Parathyroid adenoma (tissue), 2 donors: Measurements from ENCODE around the gene GAS6.

Source experiments
- H2AFZ ChIP-seq: fragments of 300-600 bp; sonication (generic); one replicate; pipeline ENCODE4 v1.7.0; 2017; ENCODE audit warnings: antibody characterized with exemption, mild to moderate bottlenecking
- H3K27ac ChIP-seq: fragments of 300-600 bp; sonication (generic); one replicate; pipeline ENCODE4 v1.7.0; 2017
- H3K27me3 ChIP-seq: fragments of 300-600 bp; sonication (generic); one replicate; pipeline ENCODE4 v1.7.0; 2017; ENCODE audit warnings: low read length; ENCODE audit not compliant: control insufficient read depth, insufficient read depth
- H3K36me3 ChIP-seq: fragments of 300-600 bp; sonication (generic); one replicate; pipeline ENCODE4 v1.7.0; 2017; ENCODE audit warnings: low read length; ENCODE audit not compliant: control insufficient read depth, insufficient read depth
- H3K4me1 ChIP-seq: fragments of 300-600 bp; sonication (generic); one replicate; pipeline ENCODE4 v1.7.0; 2017; ENCODE audit warnings: control low read depth
- H3K4me2 ChIP-seq: fragments of 300-600 bp; sonication (generic); one replicate; pipeline ENCODE4 v1.7.0; 2017; ENCODE audit warnings: low read length
- H3K4me3 ChIP-seq: fragments of 300-600 bp; sonication (generic); one replicate; pipeline ENCODE4 v1.7.0; 2017; ENCODE audit warnings: low read depth, low read length
- H3K79me2 ChIP-seq: fragments of 300-600 bp; sonication (generic); one replicate; pipeline ENCODE4 v1.7.0; 2017; ENCODE audit warnings: control low read depth
- H3K9ac ChIP-seq: fragments of 300-600 bp; sonication (generic); one replicate; pipeline ENCODE4 v1.7.0; 2017; ENCODE audit warnings: mild to moderate bottlenecking
- H3K9me3 ChIP-seq: fragments of 300-600 bp; sonication (generic); one replicate; pipeline ENCODE4 v1.7.0; 2017; ENCODE audit warnings: low read length; ENCODE audit not compliant: control insufficient read depth
- CTCF ChIP-seq: fragments of 300-600 bp; sonication (generic); IDR thresholded peaks from one replicate; pipeline ENCODE4 v1.7.0; 2017; ENCODE audit warnings: antibody characterized with exemption, mild to moderate bottlenecking
- donor health status: primary hyperparathyroidism.

GAS6 gene

DNA sequence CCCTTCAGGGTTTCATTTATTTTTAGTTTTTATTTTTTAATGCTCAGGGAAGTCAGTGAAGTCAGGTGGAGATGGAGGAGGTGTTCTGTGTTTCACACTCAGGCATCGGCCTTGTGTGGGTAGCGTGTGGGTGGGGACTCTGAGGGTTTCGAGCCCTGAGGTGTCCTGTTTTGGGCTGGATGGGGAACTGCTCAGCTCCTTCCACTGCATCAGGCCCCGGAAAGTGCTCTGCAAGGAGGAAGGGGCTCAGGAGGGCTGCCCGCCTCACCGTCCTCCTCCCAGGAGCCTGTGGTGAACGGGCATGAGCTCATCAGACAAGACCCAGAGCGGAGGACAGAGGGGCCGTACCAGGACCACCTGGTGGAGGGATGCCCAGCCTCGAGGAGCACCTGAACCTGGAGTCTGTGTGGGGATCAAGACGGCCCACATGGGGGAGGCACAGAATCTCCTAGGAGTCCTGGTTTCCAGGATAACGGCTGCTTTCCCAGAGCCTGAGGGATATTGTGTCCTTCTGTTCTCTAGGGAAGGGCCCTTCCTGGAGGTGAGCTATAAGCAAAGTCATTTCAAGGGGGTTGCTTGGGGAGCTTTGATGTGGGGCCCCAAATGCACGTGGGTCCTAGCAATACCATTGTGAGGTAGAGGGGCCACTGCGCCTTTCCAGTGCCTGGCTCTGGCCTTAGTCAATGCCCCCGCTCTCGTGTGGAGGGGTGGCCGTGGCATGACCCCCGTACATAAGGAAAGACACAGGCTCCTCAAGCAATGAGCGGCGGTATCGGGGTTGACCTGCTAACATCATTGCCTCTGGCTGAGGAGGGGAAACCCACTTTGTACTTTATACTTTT lies 13.5 kb upstream of the GAS6 start:
- Histone ChIP-seq H3K27ac (no peak overlapping the region), H3K4me1 (no peaks in the 10 kb centered on the region), H3K79me2 (no peaks in the 10 kb centered on the region), H3K36me3 (no peaks in the 10 kb centered on the region), H2AFZ (no peak overlapping the region), H3K27me3 (no peaks in the 10 kb centered on the region), H3K9me3 (no peaks in the 10 kb centered on the region), H3K4me2 (no peak overlapping the region), H3K9ac (no peak overlapping the region), H3K4me3 (no peak overlapping the region)
- no peak for TF ChIP-seq CTCF

DNA sequence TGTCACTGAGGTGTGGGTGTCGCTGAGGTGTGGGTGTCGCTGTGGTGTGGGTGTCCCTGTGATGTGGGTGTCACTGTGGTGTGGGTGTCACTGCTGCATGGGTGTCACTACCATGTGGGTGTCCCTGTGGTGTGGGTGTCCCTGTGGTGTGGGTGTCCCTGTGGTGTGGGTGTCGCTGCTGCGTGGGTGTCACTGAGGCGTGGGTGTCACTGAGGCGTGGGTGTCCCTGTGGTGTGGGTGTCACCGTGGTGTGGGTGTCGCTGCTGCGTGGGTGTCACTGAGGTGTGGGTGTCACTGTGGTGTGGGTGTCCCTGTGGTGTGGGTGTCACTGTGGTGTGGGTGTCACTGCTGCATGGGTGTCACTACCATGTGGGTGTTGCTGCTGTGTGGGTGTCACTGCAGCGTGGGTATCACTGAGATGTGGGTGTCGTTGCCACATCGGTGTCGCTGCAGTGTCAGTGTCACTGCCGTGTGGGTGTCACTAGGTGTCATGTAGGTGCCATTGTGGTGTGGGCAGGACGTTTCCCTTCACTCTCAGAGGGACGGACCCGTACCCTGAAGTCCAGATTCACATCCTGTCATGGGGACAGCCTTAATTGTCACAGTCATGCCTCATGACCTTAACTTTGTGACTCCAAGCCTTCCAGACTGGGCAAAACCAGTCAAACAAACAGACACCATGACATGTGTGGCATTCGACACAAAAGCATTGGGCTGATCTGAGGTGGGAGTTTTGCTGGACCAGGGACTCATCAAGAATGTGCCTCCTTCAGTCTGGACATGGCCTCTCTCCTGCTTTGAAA lies 12.7 kb upstream of the GAS6 start:
- H3K4me3 ChIP-seq, result no peak overlapping the region
- H3K4me1 ChIP-seq, result no peaks in the 10 kb centered on the region
- H3K9ac ChIP-seq, result no peak overlapping the region
- H3K27me3 ChIP-seq, result no peaks in the 10 kb centered on the region
- no peaks in the 10 kb centered on the region for H3K79me2 ChIP-seq
- no peak overlapping the region for H3K4me2 ChIP-seq
- no peak overlapping the region for H2AFZ ChIP-seq
- TF ChIP-seq CTCF, result no peak
- no peaks in the 10 kb centered on the region for H3K36me3 ChIP-seq
- no peak overlapping the region for H3K27ac ChIP-seq
- no peaks in the 10 kb centered on the region for H3K9me3 ChIP-seq

- Histone ChIP-seq H3K9me3 (no peaks in the 10 kb centered on the region), H3K27me3 (no peaks in the 10 kb centered on the region), H3K36me3 (no peaks in the 10 kb centered on the region), H3K4me2 (no peak overlapping the region), H3K79me2 (no peaks in the 10 kb centered on the region), H3K4me1 (no peaks in the 10 kb centered on the region), H3K27ac (no peak overlapping the region), H2AFZ (no peak overlapping the region), H3K9ac (no peak overlapping the region), H3K4me3 (no peak overlapping the region)
- no peak for TF ChIP-seq CTCF
These were observed 12.0 kb upstream of the GAS6 start for GRCh38 chr13:113875837-113876281.

DNA sequence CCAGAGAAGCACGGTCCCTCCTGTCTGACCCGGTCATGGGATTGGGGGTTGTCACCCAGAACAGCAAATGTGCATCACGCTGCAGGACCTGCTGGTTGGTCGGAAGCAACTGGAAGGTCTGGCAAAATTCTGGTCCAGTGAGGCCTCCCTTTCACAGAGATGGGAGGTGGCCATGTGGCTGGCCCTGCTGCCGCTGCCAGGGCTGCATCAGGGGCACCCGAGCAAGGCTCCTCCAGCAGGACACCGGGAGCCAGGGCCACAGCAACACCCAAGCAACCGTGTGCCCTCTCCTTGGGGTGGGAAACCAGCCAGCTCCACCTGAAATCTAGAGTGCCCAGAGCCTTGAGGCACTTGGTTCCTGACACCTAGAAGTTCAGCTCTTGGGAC lies 11.5 kb upstream of the GAS6 start:
- Histone ChIP-seq H3K9ac (no peak overlapping the region), H3K36me3 (no peaks in the 10 kb centered on the region), H3K27me3 (no peaks in the 10 kb centered on the region), H3K4me2 (no peak overlapping the region), H2AFZ (no peak overlapping the region), H3K9me3 (no peaks in the 10 kb centered on the region), H3K79me2 (no peaks in the 10 kb centered on the region), H3K4me3 (no peak overlapping the region), H3K4me1 (no peaks in the 10 kb centered on the region), H3K27ac (no peak overlapping the region)
- no peak for TF ChIP-seq CTCF
